Kasumi-1 (cell line): ENCODE results near the gene PNP.
"Not testable (repeated sequence)": the region's sequence is repeated elsewhere in the genome, so short reads cannot be mapped to it uniquely, and the experiment has no call there.

Experiments used
- DNase-seq, 2 experiments: peaks; one replicate each; lab custom pipeline; 2025; lab: John Stamatoyannopoulos, UW

Gene PNP

DNA sequence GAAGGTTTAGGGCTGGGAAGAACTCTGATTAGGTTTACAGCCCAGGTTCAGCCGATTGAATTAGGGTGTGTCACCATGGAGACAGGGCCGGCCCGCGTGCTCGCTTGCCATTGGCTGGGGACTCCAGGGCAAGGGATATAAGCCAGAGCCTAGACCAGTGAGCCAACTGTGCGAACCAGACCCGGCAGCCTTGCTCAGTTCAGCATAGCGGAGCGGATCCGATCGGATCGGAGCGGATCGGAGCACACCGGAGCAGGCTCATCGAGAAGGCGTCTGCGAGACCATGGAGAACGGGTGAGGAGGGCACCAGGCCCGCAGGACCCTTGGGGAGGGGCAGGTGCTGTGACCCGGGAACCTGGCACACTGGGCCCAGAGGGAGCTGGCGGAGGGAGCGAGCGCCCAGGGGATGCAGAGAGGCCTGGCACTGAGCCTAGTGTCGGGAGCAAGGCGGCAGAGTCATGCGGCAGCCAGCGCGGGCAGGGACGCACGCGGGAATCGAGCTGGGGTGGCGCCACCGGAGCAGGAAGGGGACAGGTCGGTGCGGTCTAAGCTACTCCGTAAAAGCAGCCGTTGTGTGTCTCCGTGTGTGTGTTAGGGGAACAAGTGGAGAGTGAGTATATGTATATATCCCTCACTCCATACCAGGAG is at the start of gene PNP:
TSS of gene PNP (plus strand) at position 165 of the 648 bp plus-strand sequence. CDS start at position 284, 119 bp downstream.
- DNase-seq = peak; percentile 90 to 91

GRCh38 chr14:20419419-20419818 is 49.8 kb upstream of the PNP start:
- no peak for DNase-seq

- no peak for DNase-seq
Measured at GRCh38 chr14:20421267-20421666, 47.9 kb upstream of the PNP start.

- no peak for DNase-seq
Measured at GRCh38 chr14:20422886-20423285, 46.3 kb upstream of the PNP start.

DNA sequence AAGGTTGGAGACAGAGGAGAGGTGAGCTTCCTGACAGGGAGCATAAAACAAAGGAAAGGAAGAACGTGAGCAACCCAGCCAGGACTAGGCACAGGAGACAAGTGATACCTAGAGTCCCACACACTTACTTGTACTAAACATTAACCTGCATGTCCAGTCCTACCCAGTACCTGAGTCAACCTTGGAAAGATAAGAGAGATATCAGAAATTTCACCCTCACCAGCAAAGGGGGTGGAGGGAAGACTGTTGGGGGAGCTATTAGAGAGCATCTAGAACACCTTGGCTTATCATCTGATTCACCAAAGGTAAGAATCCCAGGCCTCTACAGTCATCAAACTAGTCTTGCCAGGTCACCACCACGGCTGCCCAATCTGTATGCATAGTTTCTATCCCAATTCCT is 44.4 kb upstream of the PNP start:
- DNase-seq = no peak

DNA sequence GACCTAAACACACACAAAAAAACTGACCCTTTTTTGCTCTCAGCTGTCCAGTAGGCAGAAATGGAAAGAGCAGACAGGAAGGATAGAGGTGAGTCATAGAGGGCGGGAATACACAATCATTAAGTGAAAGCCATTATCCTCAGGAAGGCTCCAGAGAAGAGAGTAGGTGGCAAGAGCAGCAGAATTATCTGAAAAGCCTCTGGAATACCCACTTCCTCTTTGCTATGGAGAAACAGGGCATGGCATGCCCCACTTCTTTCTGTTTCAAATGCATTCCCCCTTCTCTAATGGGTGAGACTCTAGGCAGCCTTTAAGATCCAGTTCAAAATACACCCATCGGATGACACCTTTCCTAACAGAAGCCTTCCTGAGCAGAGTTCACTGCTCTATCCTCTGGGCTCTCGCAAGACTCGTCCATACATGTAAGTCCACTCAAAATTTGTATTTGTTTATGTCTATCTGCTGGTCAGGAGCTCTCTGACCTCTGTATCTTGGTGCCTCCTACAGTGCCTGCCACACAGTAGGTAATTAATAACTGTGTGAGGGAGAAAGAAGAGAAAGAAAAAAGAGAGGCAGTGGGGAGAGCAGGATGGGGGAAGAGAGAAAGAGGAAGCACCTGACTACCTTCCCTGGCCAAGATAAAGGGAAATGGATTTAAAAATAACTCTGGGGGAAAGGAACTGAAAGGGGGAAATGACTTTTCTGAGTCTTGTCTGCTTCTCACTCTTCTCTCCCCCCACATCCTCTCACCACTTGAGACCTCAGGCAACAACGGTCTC is 41.8 kb upstream of the PNP start:
- peak; percentile 96 to 97 for DNase-seq

GRCh38 chr14:20428010-20428365 is 41.2 kb upstream of the PNP start:
- no peak for DNase-seq

DNA sequence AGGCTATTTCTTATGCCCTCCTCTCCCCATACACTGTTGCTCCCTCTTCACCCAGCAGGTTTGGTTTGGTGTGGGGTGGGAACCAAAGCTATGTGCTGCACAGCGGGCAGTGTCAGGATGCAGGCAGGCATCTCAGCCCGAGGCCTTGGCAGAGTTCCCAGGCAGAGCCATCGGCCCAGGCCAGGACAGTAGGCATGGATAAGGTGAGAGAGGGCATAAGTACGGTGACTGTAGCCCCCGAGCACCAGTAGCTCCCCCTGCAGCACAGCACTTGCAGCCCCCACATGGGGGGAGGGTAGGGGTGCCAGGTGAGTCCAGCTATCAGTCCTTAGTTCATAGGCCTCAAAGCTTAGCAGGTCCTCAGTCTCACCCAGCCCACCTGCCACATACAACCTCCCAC is 40.4 kb upstream of the PNP start:
- peak in 1 of 2 experiments; percentile 18 for DNase-seq

DNA sequence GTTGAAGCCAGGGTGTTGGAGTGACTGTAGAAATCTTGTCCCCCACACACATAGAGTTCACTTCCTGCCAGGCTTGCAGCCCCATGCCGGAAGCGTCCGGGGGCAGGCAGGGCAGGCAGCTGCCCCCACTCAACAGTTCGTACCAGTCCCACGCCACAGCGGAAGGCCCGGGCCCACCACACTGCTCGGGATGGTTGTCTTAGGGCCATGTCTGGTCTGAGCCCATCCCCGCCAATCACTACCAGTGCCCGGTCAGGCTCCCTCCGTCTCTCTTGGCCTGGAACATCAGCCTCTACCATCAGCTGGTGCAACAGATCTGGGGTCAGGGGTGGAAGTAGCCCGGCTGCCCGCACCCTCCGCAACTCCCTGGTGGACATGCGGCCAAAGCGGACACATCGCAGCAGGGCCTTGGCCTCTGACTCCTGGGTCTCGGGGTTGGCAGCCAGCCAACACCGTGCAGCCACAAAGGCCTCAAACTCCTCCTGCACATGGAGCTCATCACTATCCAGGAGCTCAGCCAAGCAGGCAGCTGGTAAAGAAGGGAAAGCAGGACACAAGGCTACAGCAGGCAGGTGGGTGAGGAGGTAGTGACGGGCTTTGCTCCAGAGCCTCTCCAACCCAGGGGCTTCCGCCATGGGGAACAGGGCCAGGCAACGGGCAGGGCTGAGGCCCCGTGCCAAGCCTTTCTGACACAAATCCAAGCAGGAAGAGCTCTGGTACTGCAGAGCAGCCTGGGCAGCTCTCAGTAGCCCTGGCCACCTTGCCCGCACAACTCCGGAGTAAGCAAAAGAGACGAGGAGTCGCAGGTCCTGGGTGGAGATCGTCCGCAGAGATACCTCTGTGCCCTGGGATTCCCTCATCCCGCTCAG is 39.2 kb upstream of the PNP start:
- no peak for DNase-seq

DNA sequence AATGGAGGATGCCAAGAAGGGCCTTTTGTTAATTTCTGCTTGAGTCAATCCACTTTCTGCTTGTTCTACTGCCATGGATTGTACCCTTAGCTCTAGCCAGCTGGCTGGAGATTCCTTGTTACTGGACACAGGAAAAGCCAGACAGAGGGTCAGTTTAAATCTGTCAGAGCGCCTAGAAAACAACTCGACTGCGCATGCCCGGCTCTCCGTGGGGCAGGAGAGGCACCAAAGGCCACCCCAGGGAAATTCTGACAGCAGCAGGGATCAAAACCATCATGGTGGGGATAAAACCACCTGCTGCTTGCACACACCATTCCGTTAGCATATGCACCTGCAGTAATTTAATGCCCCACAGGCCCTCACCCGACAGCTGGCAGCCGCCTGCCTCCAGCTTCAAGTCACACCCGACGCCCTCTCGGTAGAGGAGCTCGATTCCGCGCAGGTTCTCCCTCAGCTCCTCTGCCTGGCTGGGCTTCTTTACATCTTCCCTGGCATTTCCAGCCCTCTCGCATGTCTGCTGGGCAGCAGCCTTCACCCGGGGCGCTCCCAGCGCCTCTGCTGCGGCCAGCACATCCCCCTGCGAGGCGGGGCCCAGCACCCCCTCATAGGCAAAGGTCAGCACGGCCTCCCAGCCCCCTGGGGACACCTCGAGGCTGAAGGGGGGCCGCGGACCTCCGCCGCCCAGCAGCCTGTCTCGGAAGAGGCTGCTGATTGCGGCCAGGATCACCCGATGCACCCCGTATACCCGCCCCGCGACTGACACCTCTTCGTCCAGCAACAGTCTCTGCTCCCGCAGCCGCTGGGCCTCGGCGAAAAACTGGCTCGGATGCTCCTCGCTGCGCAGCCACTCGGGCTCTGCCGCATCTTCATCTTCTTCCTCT is 34.3 kb upstream of the PNP start:
- no peak for DNase-seq

DNA sequence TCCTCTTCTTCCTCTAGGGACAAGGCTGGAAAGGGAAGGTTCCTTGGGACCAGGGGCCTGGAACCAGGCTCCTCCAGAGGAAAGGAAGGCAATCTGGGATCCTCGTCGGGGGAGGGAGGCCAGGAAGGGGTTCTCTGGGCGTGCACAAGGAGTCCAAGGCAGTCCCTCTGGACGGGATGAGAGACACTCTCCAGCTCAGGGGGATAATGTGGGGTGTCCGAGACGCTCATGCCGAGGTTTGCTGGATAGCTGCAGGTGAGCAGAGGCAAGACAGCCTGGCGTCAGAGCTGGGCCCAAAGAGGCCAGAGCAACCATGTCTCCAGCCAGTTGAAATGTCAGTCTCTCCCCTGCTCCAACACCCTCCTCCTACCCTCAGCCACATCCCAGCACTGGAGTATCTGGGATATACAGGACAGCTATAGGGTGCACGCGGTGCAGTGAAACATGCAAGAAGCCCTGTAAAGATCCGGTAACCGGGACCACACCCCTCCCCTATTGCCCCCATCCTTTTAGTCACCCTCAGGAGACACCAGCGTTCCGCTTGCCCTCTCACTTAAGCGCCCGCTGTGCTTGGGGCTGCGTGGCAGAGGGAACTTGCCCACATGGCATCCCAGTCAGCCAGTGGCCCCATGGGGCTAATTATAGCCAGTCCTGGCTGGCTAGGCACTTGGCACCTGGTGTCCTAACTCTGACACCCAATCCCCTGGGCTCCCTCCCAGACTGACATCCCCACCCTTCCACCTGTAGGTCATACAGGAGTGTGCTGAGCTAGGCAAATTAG is 33.4 kb upstream of the PNP start, which contains the start of gene KLHL33:
TSS of gene KLHL33 (minus strand) at position 585 of the 781 bp plus-strand sequence. CDS start at position 230, 355 bp downstream.
- no peak for DNase-seq

DNA sequence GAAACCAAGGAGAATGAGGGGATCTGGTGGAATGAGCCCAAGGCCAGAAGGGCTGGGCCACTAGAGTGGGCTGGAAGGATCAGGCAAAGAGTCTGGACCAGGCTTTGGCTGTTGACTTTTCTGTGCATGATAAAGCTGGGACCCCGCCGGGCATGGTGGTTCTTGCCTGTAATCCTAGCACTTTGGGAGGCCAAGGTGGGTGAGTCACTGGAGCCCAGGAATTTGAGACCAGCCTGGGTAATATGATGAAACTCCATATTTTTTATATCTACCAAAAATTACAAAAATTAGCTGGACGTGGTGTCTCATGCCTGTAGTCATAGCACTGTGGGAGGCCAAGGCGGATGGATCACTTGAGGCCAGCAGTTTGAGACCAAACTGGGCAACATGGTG is 32.8 kb upstream of the PNP start:
- DNase-seq = no peak

DNA sequence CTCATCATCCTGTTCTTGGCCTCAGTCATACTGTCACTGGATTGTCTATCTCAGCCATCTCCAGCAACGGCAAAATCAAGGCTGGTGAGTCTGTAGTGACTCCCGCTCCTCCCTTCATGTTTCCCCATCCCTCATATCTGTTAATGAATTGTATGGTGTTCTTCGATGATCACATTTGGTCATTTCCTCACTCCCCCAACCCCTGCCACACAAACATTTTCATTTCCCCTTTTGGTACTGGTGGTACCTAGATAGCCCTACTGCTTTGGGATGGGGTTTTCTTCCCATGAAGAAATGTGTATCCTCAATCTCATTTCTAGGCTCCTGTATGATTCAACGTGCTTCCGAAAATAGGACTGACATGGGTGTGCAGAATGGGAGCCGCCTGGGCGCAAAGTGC is 30.5 kb upstream of the PNP start:
- no peak for DNase-seq

- DNase-seq = no peak
Measured at GRCh38 chr14:20440465-20440864, 28.7 kb upstream of the PNP start.

DNA sequence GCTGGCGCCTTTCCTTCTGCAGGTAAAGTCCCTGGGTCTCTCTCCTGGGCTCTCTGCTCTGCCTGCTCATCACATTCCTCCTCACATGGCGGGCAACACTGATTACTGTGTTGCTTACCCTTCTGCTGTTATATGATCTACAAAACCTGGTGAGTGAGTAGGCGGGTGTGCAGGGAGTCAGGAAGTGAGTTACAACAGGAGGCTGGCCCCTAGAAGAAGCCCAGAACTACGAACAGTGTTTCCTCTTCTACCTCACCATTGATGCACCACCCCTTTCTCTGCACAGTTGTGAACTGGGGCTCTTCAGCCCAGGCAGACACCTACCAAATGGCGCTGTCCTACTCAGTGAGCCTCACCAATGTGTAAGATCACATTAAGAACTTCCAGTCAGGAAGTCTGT is 28.3 kb upstream of the PNP start:
- DNase-seq = peak; percentile 76 to 82

GRCh38 chr14:20441461-20441860 is 27.7 kb upstream of the PNP start:
- DNase-seq = no peak

DNA sequence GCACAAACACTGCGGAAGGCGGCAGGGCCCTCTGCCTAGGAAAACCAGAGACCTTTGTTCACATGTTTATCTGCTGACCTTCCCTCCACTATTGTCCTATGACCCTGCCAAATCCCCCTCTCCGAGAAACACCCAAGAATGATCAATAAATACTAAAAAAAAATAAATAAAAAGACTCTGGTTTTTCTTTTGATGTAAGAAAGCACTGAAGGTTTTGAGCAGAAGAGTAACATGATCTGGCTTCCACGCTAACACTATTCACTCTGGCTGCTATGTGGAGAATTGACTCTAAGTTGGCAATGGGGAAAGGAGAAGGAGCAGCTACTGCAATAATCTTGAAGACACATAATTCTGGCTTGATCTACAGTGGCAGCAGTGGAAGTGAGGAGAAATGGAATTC is 25.6 kb upstream of the PNP start:
- DNase-seq = not testable (repeated sequence)

DNA sequence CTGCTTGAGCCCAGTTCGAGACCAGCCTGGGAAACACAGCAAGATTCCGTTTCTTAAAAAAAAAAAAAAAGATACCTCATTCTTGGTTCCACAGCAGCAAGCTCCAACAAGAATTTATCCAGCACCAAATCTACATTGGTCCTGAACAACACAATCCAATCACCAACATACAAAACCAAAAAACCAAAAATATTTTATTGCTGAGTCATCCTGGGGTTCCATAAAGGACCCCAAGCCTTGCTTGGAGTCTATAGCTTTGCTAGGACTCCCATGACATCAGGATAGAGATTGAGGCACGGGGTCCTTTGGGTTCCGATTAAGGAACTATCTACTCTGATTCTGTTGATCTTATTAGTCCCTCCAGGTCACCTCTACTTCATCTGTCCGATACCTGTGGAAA is 22.3 kb upstream of the PNP start:
- no peak for DNase-seq

GRCh38 chr14:20452831-20453230 is 16.4 kb upstream of the PNP start:
- not testable (repeated sequence) for DNase-seq

DNA sequence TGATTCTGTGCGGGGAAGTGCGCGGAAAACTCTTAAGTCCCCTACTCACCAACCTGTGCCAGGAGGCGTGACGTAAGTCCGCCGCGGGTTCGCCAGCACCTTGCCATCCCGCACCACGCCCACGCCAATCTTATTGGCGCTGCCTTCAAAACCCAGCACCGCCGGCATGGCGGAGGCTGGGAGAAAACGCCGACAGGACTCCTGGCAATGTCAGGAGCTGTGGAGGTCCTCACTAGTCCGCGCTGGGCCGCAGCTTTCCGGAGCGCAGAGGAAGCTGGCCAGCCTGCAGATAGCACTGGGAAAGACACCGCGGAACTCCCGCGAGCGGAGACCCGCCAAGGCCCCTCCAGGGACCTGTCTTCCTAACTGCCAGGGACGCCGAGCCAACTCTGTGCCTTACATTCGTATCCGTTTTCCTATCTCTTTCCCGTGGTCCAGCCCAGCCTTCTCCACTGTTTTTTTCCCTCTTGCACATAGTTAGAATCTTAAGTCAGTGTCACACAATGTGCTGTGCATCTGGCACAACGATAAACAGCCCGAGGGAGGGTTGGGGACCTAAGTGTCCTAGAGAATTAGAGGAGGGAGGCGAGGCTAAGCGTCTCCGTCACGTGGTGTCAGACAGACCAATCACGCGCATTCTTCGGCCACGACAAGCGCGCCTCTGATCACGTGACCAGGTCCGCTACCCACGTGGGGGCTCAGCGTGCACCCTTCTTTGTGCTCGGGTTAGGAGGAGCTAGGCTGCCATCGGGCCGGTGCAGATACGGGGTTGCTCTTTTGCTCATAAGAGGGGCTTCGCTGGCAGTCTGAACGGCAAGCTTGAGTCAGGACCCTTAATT is 14.5 kb upstream of the PNP start, which contains the start of the genes APEX1 and OSGEP:
TSS of gene APEX1 (plus strand) at position 711 of the 839 bp plus-strand sequence. CDS start 420 bp downstream, outside the sequence.
TSS of gene OSGEP (minus strand) at position 297 of the 839 bp plus-strand sequence. CDS start at position 168, 129 bp downstream.
- DNase-seq = peak; percentile 98
